ENCODE results near the gene CDC20B.
A peak's percentile ranks its signal among the peaks of the same experiment; 100 is the strongest.
"Not testable (repeated sequence)": the region's sequence is repeated elsewhere in the genome, so short reads cannot be mapped to it uniquely, and the experiment has no call there.

CDC20B gene

DNA sequence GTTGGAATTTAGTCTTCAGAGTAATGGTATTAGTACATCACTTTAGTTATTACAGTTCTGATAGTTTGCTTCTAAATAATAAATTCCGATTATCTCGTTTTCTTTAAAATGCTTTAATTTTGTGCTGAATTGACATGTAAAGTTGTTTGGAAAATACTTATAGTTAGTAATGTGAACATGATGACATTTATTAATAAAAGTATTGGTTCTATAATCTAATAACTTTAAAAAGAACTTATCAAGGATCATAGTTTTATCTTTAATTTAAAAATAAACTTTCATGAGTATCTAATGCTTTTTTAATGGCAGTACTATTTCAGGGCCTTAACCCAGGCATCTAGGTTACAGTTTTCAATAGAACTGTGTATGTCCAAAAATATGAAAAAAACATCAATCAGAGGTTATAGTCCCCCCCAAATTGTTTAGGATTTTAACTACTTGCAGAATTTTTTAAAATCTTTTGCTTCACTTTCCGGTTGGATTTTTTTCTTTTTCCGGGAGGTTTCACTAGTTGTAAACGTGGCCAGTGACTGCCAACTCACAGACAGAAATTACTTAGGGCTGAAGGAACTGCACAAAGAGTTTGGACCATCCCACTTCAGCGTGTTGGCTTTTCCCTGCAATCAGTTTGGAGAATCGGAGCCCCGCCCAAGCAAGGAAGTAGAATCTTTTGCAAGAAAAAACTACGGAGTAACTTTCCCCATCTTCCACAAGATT, 12.3 kb downstream of the CDC20B start:
- DNase-seq (ENCODE audit: low read depth) = peak; percentile 92

DNA sequence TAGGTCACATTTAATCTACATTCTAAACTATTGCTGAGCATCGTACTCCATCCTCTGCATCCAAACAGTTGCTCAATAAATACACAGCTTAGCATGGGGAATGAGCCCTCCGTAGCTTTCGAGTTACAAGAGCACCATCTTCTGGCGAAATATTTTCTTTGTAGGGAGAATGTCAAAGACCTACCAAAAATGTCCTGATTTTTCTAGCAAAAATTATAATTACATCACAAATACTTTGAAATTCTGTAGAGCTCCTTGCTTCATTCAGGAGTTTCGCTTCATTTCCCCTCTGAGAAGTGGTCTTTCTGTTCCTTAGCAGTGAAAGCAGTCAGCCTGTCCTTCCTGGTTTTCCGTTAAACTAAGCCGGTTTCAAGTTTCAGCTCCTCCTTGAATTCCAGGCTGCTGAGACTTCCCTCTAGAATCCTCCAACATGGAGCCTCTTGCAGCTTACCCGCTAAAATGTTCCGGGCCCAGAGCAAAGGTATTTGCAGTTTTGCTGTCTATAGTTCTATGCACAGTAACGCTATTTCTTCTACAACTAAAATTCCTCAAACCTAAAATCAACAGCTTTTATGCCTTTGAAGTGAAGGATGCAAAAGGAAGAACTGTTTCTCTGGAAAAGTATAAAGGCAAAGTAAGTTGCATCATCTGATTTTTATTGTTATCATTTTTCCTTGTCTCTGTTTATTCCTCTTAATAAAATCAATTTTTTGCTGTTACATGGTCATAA, 13.0 kb downstream of the CDC20B start, which contains the start of gene GPX8:
GPX8 (plus strand) TSS at position 409 of the 730 bp plus-strand sequence; CDS start at position 431, 22 bp downstream.
- peak; percentile 85 for DNase-seq (ENCODE audit: low read depth)

DNA sequence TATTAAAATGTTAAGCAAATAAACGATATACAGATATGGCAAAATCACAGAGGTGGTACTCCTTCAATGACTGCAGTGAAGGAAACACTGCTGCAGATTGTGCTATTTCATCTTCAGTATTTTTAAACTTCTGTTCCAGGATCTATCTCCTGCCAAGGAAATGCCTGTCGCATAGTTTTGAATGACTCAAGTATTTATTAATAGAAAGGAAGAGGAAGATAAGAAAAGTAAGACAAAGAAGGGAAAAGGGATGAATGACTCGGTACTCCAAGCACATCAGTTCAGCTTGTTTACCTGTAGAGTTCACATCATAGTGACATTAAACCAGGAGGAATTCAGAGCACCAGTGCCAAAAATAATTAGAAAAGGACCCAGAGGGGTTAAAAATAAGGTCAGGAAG, 18.1 kb downstream of the CDC20B start:
- DNase-seq (ENCODE audit: low read depth) = no peak

DNA sequence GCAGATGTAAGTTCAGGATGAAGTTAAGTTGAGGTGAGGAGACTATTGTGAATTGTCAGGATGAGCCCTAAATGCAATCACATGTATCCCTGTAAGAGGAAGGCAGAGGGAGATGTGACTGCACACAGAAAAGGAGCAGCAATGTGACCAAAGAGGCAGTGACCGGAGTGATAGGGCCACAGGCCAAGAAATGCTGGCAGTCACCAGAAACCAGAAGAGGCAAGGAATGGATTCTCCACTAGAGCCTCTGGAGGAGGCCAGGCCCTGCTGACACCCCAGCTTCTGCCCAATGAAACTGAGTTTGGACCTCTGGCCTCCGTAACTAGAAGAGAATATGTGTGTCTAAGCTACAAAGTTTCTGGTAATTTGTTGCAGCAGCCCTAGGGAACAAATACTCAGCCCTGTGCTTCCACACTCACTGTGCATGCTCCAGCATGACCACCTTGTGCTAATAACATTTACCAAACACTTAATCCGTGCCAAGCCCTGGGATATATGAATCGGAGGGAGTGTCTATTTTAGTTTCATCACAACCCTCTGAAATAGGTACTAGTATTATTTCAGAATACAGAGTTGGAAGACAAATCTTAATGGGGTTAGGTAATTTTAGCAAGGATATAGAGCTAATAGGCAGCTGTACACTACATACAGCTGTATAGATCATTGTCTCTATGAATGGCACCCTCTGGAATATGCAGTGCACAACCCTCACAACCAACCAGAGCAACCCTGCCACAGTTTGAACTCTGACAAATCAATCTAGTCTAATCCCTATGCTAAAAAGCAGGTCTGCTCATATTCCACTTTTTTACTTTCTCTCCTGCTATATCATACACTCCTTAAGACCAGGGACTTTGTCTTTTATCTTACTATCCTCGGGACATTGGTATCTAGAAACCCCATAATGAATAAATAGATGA, 20.8 kb downstream of the CDC20B start:
- DNase-seq (ENCODE audit: low read depth) = peak; percentile 79

DNA sequence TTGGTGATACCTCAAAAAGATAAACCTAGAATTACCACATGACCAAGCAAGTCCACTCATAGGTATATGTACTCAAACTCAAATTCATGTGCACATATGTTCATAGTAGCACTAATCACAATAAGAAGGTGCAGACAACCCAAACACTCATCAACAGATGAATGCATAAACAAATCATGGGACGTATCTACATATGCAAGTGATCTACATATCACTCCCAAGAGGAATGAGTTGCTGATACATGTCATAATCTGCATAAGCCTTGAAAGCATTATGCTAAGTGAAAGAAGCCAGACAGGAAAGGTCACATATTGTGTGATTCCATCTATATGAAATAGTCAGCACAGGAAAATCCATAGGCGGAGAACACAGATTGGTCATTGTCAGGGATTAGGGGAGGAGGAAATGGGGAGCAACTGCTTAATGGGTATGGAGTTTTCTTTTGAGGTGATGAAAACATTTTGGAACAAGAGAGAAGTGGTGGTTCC, 23.6 kb downstream of the CDC20B start:
- no peak for DNase-seq (ENCODE audit: low read depth)

DNA sequence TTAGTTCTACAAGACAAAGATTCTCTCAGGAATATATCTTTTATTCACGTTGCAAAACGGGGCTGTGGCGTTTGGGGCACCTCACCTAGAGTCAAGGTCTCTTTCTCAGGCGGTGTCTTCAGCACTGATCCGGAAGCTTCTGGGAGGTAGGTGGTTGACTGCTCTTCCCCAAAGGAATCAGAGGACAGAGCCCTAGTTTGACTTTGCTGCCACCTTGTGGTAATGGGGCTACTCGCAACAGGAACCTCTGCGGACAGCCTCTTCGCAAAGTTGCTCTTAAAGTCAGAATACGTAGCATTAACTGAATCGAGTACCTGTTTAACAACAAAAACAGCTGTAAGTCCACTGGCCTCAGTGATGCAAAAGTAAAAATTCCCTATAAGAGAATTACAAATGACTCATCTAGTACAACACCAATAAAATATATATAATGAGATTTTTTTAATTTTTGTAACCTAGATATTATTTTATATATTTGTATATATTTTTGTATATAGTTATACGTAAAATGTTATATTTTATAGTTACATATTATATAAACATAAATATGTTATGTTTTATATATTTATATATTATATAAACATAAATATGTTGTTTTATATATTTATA, 26.3 kb downstream of the CDC20B start:
- DNase-seq (ENCODE audit: low read depth) = peak; percentile 72

DNA sequence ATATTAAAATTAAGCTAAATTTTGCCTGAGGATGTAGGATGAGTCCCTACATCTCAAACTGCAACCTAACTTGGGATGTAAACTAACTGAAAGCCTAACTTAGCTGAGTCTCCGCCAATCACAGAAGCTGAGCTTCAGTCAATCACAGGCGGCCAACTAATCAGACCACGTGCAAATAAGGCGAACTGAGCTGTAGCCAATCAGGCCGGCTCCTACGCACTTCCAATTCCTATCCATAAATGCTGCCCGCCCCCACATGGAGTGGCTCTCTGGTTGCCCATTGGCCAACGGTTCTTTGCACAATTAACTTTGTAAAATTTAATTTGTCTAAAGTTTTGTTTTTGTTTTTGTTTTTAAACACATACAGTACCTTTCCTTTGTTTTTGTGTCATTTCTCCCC, 26.9 kb downstream of the CDC20B start:
- no peak for DNase-seq (ENCODE audit: low read depth)

DNA sequence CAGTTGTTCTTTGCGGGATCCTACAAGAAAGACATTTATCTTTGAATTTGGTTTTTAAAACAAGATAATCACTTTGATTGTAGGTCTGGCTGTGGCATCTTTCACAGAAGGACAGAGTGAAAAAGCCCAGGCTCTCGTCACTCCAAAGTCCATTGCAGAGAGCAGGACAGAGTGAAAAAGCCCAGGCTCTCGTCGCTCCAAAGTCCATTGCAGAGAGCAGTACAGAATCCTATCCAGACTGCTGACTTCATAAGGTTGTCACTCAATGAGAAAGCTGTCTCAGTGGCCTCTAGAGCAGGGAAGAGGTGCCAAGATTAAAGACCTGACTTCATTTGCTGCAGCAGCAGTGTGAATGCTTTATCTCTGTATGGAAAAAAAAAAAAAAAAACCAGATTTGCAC, 29.4 kb downstream of the CDC20B start:
- DNase-seq (ENCODE audit: low read depth) = no peak

DNA sequence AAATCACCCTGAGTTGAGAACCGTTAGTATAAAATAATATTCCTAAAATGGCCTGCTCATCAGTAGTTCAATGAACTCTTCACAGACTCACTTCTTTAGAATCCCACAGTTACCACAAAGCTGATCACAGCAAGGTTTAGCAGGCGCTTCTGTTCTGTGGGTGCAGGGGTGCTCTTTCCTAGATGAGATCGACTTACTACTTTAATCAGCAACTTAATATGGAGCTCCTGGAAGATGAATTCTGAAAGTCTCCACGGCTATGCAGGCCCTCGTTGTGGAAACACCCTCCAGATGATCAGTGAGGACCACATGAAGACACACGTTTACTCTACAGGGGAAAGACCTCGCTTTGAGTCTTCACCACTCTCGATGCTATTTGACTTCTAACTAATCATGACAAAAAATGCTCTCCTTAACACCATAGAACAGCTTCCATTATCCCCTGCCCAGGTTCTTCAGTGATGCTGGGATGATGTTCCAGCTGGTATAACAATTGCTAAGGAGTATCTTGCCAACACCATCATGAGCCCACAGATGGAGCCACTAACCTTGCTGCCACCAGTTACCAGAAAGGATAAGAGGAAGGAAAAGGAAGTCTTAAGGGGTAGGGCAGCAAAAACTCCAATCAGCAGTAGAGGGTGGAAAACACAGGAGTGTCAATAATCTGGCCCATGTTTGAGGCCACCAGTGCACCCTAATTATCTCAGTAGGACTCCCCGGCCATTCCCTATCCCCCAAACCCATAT, 30.9 kb downstream of the CDC20B start:
- no peak for DNase-seq (ENCODE audit: low read depth)

DNA sequence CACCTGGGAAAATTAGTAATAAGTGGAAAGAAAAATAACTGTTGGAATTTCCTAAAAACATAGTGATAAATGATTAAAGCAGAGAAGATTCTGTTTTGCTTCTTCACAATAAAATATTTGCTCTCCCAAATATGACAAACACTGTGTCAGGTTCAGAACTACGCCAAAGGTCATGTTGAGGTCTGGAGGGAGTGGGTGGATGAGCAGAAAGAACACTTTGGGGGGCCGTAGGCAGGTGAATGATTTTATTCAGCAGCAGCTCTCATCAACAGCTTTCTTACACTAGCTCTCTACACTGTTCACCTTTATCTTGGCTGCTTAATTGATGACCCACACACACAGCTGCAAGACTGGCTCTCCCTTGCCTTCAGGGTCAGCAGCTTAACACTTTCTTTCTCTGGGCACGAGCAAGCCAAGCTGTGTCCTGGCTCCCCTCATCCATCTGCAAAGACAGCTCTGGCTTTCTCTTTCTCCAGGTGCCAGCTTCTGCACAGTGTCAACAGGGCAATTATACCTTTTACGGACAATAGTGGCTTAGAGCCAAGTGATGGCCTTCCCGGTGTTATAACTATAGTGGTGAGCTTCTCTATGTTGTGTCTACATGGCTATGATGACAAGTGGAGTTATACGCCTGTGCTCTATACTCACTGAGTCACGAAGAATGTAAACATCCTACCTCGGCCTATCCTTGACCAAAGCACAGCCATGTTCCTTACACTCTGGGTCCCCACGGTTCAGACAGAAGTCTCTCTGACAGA, 31.9 kb downstream of the CDC20B start:
- DNase-seq (ENCODE audit: low read depth) = no peak

DNA sequence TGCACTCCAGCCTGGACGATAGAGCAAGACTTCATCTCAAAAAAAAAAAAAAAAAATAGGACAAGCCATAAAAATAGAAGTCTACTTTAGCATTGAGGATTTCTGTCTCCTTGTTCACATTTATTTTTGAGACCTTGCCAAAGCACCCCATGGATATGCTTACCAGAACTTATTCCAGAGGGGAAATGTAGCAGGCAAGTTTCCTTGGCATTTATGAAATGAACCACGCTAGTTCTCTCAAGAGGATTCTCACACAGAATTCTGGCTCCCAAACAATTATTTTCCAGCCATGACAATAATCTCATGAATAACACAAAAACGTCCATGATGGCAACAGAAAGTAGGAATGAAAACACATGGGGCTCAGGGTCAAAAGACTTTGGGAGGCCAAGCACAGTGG, 36.5 kb downstream of the CDC20B start:
- no peak for DNase-seq (ENCODE audit: low read depth)

DNA sequence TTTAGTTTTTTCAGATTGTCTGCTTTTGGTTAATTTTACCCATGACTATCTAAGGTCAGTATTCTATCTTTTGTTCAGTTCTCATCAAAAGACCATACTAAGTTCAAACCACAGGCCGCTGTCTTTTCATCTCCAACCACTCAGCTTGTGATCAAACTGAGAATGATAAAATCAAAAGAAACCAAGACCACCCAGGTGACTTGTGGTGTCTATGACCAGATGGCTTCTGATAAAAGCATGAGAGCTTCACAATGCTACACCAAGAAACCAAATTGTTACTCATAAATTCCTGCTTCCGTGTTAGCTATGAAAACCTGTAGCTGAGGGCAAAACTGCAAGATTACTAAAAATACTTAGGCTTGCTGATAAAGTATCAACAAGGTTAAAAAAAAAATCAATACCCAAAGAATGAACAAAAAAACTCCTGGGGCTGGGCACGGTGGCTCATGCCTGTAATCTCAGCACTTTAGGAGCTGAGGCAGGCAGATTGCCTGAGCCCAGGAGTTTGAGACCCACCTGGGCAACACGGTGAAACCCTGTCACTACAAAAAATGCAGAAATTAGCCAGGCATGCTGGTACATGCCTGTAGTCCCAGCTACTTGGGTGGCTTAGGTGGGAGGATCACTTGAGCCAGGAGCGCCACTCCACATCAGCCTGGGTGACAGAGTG, 38.8 kb downstream of the CDC20B start:
- no peak for DNase-seq (ENCODE audit: low read depth)

DNA sequence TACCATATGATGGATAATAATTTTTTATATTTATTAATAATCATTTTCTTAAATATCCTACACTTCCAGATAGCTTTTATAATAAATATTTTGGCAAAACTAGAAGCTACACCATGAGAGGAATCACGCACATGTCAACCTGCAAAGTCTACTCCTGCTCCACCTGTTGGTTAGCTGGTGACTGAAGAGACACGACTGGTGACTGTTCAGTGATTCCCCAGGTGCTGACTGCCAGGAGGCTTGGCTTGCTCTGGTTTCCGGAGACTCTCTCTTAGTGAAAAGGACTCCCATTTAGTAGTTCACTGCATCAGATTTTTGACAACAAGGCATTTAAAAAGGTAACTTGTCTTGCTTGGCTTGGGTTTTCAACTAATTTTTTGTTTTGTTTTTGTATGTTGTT, 49.6 kb downstream of the CDC20B start:
- no peak for DNase-seq (ENCODE audit: low read depth)

DNA sequence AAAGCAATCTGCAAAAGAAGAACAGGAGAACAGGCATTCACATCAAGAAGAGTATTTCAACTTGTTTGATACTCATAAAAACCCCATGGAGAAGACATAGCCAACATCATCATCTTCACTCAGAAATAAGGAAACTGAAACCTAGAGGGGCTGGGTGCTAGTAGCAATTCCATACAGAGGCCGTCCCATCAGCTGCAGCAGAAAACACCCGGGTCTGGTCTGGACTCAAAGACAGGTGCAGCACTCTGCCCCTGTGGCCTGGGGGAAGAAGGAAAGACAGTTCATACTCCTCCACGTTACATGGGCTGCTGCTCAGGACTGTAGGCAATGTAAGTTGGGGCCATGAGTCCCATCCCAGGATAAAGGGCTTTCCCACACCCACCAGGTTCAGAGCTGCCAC, 58.9 kb downstream of the CDC20B start:
- no peak for DNase-seq (ENCODE audit: low read depth)

DNA sequence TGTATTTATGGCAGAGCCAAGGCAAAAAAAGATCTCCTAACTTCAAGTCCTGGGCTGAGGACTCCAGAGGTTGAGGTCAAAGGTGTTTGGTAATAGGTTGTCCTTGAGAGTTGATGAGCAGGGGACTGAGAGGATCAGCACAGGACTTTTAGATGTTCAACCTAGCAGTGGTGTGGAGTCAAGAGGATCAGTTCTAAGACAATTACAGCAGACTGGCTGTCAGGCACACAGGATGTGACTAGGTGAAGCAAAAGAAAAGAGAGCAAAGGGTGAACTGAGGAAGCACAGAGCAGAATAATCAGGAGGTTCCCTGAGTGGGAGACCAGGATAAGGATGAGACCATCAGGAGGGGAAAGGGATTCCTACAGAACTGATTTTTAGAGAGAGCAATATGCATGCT, 59.6 kb downstream of the CDC20B start:
- no peak for DNase-seq (ENCODE audit: low read depth)

DNA sequence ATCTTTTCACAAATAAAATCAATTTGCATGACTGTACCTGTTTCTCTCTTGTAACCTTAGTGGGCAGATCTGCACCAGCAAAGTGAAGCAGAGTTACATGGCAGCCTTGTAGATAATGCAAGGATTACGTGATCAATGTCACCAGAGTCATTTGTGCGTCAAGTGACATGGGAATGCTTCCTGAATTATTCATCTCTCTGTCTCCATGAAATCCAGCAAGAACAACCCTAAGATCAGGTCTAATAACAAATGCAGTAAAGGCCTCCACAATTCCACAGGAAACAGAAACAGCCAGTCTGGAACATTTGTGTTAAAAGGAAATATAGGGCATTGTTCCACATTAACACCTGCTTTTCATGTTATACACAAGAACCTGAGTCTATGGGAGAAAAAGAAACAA, 62.8 kb downstream of the CDC20B start:
- no peak for DNase-seq (ENCODE audit: low read depth)

DNA sequence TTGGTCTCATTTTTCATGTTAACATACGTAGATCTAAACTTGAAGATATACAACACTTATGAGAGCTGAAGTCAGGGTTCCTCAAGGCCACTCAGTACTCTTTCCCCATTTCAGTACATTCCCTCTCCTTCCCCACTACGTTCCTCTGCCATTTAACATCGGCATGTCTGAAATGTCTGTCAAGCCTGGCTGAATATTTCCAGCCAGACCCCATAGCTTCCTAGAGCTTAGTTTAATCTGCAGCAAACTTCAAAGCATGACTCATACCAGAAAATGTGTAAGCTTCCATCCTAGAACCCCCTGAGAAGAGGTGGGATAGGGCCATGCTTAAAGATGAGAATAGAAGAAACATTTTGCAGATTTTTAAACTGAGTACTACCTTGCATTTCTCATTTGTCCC, 64.3 kb downstream of the CDC20B start:
- no peak for DNase-seq (ENCODE audit: low read depth)

DNA sequence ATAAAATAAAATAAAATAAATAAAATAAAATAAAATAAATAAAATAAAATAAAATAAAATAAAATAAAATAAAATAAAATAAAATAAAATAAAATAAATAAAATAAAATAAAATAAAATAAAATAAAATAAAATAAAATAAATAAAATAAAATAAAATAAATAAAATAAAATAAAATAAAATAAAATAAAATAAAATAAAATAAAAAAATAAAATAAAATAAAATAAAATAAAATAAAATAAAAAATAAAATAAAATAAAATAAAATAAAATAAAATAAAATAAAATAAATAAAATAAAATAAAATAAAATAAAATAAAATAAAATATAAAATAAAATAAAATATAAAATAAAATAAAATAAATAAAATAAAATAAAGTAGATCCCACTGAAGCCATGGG, 67.0 kb downstream of the CDC20B start:
- not testable (repeated sequence) for DNase-seq (ENCODE audit: low read depth)

DNA sequence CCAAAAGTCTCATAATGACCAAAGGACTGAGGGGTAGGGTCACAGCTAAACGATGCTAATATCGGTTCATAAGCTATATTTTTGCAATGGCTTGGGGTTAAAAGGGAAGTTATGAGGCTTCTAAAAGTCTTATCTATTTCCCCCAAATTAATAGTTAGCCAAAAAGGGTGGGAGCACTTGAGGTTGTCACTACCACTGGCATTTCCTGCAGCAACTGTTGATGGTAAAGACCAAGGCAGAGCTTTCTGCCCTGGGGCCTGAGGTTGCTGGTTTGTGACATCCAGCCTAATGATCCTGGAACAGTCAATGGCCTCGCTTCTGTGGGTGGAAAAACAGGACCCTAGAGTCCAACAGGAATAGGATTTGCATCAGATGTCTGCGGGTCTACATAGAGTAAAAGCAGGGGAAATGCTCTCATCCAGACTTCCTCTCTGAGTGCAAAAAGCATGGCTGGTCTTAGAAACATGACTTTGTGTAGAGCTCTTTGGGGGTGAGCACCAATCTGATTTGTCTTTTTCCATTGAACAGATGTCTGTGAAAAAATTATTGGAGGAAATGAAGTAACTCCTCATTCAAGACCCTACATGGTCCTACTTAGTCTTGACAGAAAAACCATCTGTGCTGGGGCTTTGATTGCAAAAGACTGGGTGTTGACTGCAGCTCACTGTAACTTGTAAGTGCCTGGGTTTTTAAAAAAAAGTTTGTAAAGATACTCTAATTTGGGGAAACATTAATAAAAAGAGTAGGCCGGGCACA, 67.9 kb downstream of the CDC20B start:
- DNase-seq (ENCODE audit: low read depth) = no peak

Measured in fibroblast of the conjunctiva (primary cell).